ENCODE results near the gene TCEAL7.
A peak's percentile ranks its signal among the peaks of the same experiment; 100 is the strongest.
"Not testable (repeated sequence)": the region's sequence is repeated elsewhere in the genome, so short reads cannot be mapped to it uniquely, and the experiment has no call there.

The TCEAL7 gene, protein sequence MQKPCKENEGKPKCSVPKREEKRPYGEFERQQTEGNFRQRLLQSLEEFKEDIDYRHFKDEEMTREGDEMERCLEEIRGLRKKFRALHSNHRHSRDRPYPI
- long read RNA-seq, donor 1, transcript TCEAL7-201 (3 exons, 1,177 nt): major isoform, 11 of 220 reads
- long read RNA-seq, donor 1, transcript TCEAL7-202 (3 exons, 852 nt): minor isoform, 6 of 220 reads
- long read RNA-seq, donor 1, partial matches to known transcripts: 162 of 220 reads
- long read RNA-seq, donor 1, other reads (novel, unspliced or antisense): 41 of 220 reads
- long read RNA-seq, donor 2, transcript TCEAL7-202 (3 exons, 852 nt): major isoform, 9 of 18 reads
- long read RNA-seq, donor 2, transcript TCEAL7-201 (3 exons, 1,177 nt): major isoform, 9 of 18 reads
- long read RNA-seq, donor 2, partial matches to known transcripts: 0 of 18 reads
- long read RNA-seq, donor 2, other reads (novel, unspliced or antisense): 0 of 18 reads
- long read RNA-seq, donor 3, transcript TCEAL7-201 (3 exons, 1,177 nt): major isoform, 5 of 19 reads
- long read RNA-seq, donor 3, partial matches to known transcripts: 11 of 19 reads
- long read RNA-seq, donor 3, other reads (novel, unspliced or antisense): 0 of 19 reads
- long read RNA-seq, donor 4, transcript TCEAL7-201 (3 exons, 1,177 nt): major isoform, 7 of 114 reads
- long read RNA-seq, donor 4, partial matches to known transcripts: 99 of 114 reads
- long read RNA-seq, donor 4, other reads (novel, unspliced or antisense): 7 of 114 reads
- long read RNA-seq, donor 5, transcript TCEAL7-201 (3 exons, 1,177 nt): major isoform, 11 of 39 reads
- long read RNA-seq, donor 5, transcript TCEAL7-202 (3 exons, 852 nt): minor isoform, 8 of 39 reads
- long read RNA-seq, donor 5, partial matches to known transcripts: 20 of 39 reads
- long read RNA-seq, donor 5, other reads (novel, unspliced or antisense): 0 of 39 reads
- long read RNA-seq, donor 6, transcript TCEAL7-201 (3 exons, 1,177 nt): major isoform, 7 of 13 reads
- long read RNA-seq, donor 6, transcript TCEAL7-202 (3 exons, 852 nt): minor isoform, 6 of 13 reads
- long read RNA-seq, donor 6, partial matches to known transcripts: 0 of 13 reads
- long read RNA-seq, donor 6, other reads (novel, unspliced or antisense): 0 of 13 reads
- long read RNA-seq, donor 7, transcript TCEAL7-201 (3 exons, 1,177 nt): major isoform, 11 of 56 reads
- long read RNA-seq, donor 7, transcript TCEAL7-202 (3 exons, 852 nt): minor isoform, 6 of 56 reads
- long read RNA-seq, donor 7, partial matches to known transcripts: 39 of 56 reads
- long read RNA-seq, donor 7, other reads (novel, unspliced or antisense): 0 of 56 reads
- long read RNA-seq, donor 8, transcript TCEAL7-201 (3 exons, 1,177 nt): minor isoform, 7 of 152 reads
- long read RNA-seq, donor 8, transcript TCEAL7-202 (3 exons, 852 nt): major isoform, 12 of 152 reads
- long read RNA-seq, donor 8, partial matches to known transcripts: 100 of 152 reads
- long read RNA-seq, donor 8, other reads (novel, unspliced or antisense): 33 of 152 reads

DNA sequence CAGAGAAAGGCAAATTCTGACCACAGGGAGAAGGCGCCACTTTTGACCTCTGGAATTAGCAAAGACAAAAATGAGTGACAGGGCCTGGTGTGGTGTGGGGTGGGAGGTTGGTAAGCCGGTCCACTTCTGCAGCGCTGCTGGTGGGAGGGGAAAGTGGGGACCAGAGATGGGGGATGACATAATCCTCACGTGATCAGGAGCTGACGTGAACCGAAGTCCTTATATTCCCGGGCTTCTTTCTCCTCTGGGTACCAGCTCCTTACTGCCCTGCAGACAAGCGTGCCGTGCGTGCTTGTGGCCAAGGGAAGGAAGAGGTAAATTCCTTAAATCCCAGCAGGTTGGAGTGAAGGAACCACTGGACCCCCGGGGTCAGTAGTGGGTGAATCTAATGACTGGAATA is at the start of gene TCEAL7:
Gene TCEAL7, plus strand, starts transcription at position 249 of the 400 bp plus-strand sequence. CDS start 1,165 bp downstream, outside the sequence.
- DNase-seq: peak; percentile 41

DNA sequence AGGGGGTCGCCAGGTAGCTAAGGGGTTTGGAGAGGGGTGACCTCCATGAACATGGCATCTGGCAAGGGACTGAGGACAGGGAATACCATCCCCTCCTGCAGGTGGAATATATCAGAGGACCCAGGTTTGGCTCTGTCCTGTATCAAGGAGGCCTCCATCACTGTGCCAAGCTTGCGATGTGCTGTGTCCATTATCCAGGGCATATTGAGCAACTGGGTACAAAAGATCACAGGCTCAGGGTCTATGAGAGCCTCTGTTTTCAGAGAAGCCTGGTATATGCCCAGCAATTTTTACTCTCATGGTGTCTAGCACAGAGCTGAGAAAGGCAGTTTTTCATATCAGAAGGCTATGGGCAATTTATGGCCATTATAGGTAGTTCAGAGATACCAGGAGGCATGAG is 36.9 kb upstream of the TCEAL7 start:
- no peak for DNase-seq

DNA sequence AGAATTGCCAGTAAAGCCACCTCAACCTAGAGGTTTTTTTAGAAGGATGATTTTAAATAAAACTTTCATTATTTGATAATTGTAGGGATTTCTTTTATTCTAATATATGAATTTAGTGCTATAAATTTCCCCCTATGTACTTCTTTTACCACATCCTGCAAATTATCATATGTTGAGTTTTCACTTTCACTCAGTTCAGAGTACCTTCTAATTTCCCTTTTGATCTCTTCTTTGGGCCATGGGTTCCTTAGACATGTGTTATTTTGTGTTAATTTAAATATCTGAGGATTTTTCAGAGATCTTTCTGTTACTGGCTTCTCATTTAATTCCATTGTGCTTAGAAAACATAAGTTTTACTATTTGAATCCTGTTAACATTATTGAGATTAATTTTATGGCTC is 25.3 kb upstream of the TCEAL7 start:
- no peak for DNase-seq

DNA sequence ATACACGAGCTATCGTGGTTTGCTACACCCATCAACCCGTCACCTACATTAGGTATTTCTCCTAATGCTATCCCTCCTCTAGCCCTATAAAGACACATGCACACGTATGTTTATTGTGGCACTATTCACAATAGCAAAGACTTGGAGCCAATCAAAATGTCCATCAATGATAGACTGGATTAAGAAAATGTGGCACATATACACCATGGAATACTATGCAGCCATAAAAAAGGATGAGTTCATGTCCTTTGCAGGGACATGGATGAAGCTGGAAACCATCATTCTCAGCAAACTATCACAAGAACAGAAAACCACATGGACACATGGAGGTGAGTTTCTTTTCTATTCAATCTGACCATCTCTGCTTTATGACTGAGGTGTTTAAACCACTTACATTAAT is 24.4 kb upstream of the TCEAL7 start:
- not testable (repeated sequence) for DNase-seq

DNA sequence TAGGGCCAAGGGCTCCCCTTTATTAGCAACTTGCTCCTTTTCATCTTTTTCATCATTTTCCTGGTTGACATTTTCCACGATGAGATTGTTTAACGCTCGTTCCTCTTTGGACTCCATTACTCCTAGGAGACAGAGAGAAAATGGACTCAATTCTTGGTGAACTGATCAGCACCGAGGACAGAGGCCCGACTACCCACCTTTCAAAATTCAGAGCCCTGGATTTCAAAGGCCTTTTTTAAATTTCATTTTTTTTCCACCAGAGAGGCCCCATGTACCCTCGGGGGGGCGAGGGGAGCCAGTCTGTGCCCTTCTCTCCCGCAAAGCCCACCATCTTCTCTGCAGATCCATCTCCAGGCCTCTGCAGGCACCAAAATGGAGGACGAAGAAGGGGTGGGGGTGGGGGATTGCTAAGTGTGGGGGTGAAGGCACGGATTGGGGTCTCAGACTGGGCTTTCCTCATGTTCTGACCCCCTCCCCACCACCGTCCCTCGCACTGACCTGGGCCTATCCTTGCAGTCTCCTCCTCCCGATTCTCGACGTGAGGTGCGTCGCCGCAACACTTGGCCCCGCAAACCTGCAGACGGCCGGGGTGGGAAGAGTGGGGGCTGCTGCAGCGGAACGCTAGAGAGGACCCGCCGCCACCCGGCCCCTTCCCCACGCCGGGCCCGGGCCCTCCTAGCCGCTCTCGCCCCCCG is 20.0 kb upstream of the TCEAL7 start:
- peak; percentile 31 for DNase-seq

DNA sequence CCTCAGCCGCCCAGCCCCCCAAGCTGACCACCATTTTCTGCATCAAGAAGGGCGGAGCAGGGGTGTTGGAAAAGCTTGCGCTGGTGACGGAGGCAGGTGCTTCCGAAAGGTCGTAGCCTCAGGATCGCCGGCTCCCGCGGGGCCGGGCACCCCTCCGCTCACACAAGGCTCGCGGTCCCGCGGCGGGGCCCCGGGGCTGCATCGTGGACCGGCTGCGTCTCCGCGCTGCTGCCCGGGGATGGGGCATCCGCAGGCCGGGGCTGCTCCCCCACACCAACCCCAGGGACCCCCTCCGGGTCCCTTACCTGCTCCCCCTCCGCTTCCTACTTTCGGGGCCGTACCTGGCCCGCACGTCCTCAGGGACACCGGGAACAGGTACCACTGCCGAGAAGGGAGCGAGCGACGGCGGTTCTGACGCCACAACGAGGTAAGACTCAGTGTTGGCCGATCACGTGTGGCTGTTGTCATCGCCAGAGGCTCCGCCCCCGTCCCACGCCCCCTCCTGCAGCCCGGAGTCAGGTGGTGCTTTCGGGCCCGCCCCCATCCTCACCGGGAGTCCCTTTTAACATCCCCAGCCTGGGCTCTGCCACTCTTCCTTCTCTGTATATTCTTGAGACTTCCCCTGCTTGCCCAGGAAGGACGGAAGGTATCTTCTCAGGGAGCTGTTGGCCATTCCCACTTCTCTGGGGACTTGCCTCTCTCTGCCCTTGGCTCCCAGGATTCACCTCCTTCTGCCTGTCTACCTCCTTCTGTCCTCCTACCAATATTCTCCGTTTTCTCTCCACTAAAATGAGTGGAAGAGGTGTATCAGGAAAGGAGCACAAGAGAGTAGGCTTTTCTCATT is 19.3 kb upstream of the TCEAL7 start, which contains the start of gene BEX2:
Gene BEX2, minus strand, starts transcription at position 436 of the 844 bp plus-strand sequence. CDS start 1,014 bp downstream, outside the sequence.
- peak; percentile 72 for DNase-seq

DNA sequence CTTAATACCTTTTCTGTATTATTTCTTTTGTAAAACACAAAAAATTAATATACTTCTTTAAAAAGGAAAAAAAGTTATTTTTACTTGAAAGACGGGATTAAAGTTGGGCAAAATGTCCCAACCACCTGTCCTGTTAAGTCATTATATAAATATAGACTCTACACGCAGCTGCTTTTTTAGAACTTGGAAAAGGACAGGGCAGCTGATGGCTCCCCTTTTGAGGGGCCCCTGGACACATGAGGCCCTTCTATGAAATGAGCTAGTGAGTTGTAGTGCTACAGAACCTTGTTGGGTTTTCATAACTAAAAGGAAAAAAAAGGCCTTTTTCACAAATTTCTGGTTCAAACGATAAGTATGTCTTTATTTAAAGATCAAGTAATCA is 18.6 kb upstream of the TCEAL7 start:
- DNase-seq: no peak

DNA sequence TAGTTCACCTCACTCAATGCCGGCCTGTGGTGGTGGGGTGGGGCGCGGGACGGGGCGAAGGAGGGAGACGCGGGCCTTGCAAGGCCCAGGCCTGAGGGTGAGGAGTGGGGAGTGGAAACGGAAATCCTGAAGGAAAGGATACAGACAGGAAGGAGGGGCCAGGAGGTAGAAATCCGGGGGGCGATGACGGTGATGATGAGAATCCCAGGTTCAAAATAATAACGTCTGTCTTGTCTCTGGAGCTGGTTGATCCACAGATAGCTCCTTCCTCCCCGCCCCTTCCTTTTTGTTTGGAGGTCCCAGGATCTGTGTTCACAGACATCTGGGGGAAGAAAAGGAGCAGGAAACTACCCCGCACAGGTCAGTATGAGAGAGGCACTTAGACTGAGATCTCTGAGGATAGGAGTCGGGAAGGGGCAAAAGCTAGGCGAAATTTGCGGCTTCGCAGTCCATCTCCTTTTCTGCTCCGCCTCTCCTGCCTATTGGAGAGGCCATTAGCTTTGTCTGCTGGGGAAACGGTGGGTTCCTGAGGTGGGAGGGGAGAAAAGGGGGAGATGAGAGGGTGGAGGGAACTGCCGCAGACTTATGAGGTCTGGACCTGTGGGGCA is 746 bp downstream of the TCEAL7 start:
- peak; percentile 65 for DNase-seq

DNA sequence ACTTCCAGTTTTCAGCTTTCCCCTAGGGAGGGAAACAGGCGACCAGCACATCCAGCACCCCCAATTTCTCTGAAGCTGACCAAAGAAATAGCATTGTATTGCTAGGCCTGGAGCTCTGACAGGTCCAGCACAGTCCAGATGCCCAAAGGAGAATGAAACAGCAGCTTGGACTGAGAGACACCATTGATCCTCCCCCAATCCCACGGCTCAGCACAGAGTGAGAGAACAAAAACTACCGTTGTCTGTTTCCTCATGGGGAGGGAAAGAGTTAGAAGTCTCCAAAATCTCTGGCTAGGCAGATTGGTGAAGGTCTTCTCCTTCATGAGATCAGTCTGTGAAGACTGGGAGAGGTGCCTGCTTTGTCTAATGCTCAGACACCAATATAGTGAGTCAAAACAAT is 8.6 kb downstream of the TCEAL7 start:
- DNase-seq: no peak

DNA sequence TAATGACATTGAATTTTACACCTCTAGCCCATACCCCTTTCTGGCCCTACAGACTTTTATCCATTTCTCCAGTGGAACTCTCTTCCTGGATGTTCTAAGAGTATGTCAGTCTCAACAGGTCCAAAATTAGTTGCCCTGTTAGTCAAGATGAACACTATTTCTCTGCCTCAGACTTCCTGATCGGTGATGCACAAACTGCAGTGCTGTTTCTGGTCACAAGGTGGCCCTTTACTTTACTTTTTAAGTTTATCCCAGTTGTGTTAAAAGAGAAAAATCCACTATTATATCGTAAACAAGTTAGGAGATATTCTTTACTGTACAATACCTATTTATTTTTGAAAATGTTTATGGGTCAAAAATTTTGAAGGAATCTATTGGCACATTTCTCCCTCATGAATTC is 13.1 kb downstream of the TCEAL7 start:
- no peak for DNase-seq

DNA sequence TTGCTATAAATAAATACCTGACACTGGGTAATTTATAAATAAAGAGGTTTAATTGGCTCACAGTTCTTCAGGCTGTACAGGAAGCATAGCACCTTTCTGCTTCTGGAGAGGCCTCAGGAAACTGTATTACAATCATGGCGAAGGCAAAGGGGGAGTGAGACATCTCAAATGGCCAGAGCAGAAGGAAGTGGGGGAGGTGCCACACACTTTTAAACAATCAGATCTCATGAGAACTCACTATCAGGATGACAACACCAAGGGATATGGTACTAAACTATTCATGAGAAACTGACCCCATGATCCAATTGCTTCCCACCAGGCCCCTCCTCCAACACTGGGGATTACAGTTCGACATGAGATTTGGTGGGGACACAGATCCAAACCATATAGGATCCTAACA is 14.6 kb downstream of the TCEAL7 start:
- no peak for DNase-seq

DNA sequence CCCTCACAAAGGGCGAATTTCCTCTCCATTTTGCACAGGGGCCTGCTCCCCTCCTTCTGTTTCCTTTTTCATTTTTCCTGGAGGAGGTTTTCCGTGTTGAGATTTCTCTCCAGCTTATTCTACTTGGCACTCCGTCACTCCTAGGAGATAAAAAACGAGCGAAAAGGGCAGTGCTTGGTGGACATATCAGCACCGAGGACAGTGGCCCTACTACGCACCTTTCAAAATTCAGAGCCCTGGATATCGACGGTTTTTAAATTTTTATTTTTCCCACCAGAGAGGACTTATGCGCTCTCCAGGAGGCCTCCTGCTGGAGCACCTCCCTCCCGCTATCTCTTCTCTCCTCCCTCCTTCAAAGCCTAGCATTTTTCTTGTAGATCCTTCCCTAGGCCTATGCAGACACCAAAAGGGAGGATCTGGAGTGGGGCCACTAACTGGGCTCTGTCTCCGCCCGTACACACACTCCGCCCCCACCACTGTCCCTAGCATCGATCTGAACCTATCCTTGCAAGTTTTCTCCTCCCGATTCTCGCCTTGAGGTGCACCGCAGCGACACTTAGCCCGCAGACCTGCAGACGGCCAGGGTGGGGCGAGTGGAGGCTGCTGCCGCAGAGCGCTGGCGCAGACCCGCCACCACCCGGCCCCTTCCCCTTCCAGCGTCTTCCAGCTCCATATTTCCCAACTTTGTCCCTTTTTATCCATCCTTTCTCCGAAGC is 17.8 kb downstream of the TCEAL7 start:
- no peak for DNase-seq

DNA sequence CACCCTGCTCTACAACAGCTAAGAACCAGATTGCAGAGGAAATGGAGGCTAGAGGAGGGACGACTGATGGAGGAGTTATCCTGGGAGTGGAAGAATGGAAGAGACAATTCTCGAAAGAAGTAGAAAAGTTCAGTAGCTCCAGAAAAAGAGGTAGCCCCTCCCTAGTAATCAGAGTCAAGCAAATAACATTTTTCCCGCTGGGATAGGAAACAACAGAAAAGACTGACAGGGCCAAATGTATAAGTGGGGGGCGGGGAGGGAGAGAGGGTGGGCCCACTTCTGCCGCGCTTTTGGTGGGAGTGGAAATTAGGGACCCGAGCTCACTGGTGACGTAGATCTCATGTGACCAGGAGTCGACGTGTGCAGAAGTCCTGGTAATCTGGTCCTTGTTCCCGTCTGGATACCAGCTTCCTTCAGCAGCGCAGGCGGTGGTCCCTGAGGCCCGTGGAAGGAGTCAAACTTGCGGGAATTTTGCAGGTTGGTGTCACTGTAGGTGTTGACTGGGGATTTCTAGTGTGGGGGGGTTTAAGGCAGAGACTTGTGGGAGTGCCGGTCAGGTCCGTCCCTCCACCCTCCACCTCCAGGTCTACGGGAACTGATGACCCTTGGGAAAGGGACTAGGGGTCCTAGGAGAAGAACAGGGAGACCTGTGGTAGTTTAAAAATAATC is 26.2 kb downstream of the TCEAL7 start, which contains the start of gene TCEAL9:
Gene TCEAL9, plus strand, starts transcription at position 377 of the 669 bp plus-strand sequence. CDS start 1,179 bp downstream, outside the sequence.
- DNase-seq: peak; percentile 72

DNA sequence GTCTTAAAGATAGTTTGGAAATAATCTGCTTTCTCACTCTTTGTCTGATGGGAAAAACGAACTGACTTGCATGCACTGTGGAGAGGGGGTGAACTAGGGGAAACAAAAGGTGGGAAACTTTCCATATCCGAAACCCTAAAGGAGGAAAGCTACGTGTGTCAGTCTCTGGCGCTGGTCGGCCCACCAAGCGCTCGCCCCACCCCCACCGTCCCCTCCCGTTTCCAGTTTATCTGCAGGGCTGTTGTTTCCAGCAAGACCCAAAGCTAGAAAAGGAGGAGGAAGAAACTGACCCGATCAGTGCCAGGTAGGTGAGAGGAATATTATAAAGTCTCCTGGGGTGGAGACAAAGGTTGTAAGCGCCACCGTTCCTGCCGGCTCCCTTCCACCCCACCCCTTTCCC is 26.8 kb downstream of the TCEAL7 start:
- DNase-seq: peak; percentile 49

DNA sequence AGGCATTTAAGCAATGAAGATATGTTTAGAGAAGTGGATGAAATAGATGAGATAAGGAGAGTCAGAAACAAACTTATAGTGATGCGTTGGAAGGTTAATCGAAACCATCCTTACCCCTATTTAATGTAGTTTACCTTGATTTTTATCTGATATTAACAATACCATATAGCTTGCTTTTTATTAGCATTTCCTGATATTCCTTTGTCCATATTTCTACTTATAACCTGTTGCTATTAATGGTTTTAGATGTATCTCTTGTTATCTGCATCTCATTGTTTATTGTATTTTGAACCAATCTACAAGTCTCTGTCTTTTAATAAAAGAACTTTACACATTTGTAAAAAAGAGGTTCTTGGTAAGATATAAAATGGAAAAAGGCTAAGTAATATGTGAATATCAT is 27.8 kb downstream of the TCEAL7 start:
- DNase-seq: no peak

DNA sequence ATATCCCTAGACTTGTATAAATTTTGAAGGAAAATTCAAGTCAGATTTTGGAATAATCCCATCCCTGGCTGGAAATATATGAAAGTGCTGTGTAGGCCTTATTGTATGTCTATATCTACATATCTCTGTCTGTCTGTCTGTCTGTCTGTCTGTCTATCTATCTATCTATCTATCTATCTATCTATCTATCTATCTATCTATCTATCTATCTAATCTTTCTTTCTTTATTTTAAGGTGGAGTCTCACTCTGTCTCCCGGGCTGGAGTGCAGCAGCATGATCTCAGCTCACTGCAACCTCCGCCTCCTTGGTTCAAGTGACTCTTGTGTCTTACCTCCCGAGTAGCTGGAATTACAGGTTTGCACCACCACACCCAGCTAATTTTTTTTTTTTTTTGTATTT is 29.6 kb downstream of the TCEAL7 start:
- DNase-seq: not testable (repeated sequence)

DNA sequence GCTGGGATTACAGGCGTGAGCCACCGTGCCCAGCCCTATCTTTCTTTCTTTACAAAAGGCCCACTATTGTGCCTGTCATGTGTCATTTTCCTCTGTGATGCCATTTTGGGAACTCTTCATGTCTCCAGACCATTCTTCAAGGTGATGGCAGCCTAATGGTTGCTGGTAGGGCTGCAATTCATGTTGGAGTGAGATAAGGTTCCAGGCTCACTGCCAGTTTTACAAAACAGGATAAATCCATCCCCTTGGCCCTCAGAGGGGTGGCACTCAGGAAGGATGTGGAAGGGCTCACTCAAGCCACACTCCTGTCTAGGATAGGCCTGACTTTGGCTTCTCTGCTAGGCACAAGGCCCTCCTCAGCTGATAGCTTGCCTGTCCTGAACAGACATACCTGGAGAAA is 30.1 kb downstream of the TCEAL7 start:
- DNase-seq: no peak

DNA sequence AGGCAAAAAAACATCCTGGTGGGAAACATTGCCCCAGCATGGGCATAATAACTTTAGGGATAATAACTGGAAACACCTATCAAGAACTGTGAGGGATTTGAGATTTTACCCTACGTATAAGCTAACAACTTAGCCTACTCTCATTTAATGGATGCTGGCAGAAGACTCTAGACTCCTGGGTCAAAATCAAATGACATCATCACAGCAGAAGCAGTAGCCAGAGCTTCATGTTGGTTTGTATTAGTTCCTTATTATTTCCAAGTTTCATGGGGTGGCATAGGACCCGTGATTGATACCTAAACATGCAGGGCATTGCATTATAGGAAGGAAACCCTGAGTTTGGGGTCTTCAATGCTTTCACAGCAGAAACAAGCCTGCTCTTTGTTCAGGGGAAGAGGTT is 30.9 kb downstream of the TCEAL7 start:
- DNase-seq: no peak
